ENCODE measurements around the gene KCNK16. TPM values are rescaled to one million over a fixed set of nuclear protein-coding genes. Genes with fewer than 3 reads are reported as not detected.
A peak's percentile ranks its signal among the peaks of the same experiment; 100 is the strongest.

The KCNK16 gene
- total and polyA plus RNA-seq, 2 of the 4 experiments (the other 2 are of a cell fraction) = not detected

DNA sequence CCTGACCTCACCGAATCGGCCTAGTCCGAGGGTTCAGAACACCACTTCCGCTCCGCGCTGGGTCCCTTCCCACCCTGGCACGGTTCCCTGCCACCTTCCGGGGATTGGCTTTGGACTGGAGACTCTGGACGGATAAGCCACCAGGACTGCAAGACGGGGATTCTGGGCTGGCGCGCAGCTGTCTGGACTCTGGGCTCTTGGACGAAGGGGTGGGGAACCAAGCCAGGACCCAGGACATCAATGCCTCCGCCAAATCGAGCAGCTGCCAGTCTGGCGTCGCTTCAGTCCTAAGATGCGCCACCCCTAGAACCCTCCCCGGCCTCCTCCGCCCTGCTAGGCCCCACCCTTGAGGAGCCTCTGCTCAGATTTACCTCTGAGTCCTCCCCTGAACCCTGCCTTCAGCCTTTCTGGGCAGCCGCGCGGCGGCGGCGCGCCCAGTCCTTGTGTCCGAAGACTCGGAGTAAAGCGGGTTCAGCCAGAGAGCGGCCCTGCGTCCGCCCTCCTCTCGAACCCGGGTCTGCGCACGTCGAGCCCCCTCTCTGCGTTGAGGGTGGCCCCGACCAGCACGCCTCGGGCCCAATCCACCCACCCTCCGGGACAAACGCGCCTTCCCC is 9.5 kb downstream of the KCNK16 start:
- H2BK5ac ChIP-seq (ENCODE audit: low read depth, low read length, poor library complexity, severe bottlenecking) = no peak overlapping the region
- no peak overlapping the region for H2AK9ac ChIP-seq (replicated peaks; ENCODE audit: low read depth, low read length, poor library complexity)
- H4K91ac ChIP-seq (ENCODE audit: insufficient read depth, low read depth, low read length) = no peak overlapping the region
- no peak overlapping the region for H4K5ac ChIP-seq (ENCODE audit: low read depth, low read length)
- no peak for ATAC-seq (ENCODE audit: low read depth)
- H3K18ac ChIP-seq (ENCODE audit: low read depth, low read length) = no peak overlapping the region
- no peak for DNase-seq
- H3K27ac ChIP-seq (ENCODE audit: insufficient read depth, low read length) = no peak overlapping the region
- no peak overlapping the region for H3K4me2 ChIP-seq (ENCODE audit: low read depth, low read length)
- peak overlapping the region; percentile 7 for H2AFZ ChIP-seq (replicated peaks; ENCODE audit: low read length, poor library complexity)
- H2BK15ac ChIP-seq (ENCODE audit: low read depth, low read length) = no peak overlapping the region
- H3K9me1 ChIP-seq (ENCODE audit: insufficient read depth, low read length) = no peaks in the 10 kb centered on the region
- ChIA-PET CTCF (no interaction called here), POLR2A (ENCODE audit: unreplicated experiment) (no interaction called here)
- H3K23ac ChIP-seq (ENCODE audit: low read depth, low read length) = no peak overlapping the region
- no peak overlapping the region for H3K4me3 ChIP-seq (ENCODE audit: insufficient read depth, low read depth, low read length)
- dilution Hi-C loops (cut with HindIII; ENCODE audit: low sequenced_read_pairs, unreplicated experiment) (no loop called here), in situ Hi-C loops (cut with MboI; ENCODE audit: low sequenced_read_pairs) (no loop called here), intact Hi-C loops (cut with micrococcal nuclease) (no loop called here)
- H2BK20ac ChIP-seq (ENCODE audit: low read depth, low read length) = no peak overlapping the region
- H3K9me3 ChIP-seq (ENCODE audit: control insufficient read depth, insufficient read depth, low read length) = no peaks in the 10 kb centered on the region
- H2BK120ac ChIP-seq (ENCODE audit: low read depth, low read length) = no peak overlapping the region
- WGBS, 2 experiments (ENCODE audit: extremely low coverage in 2 of 2, insufficient read length in 1 of 2) = 1% methylated on average over 11 of the region's 45 CpGs; no CpG with 5 or more reads in 1 of the 2 experiments
- H3K36me3 ChIP-seq (ENCODE audit: control insufficient read depth, insufficient read depth, low read length) = no peaks in the 10 kb centered on the region
- no peak overlapping the region for H2AK5ac ChIP-seq (ENCODE audit: low read depth, low read length)
- H3K4me1 ChIP-seq (ENCODE audit: control insufficient read depth, insufficient read depth, low read length) = no peaks in the 10 kb centered on the region
- H3K79me1 ChIP-seq (ENCODE audit: low read depth in 1 of 2, low read length in 2 of 2) = no peaks in the 10 kb centered on the region
- H3K56ac ChIP-seq (ENCODE audit: extremely low read depth, insufficient read depth, low read length) = no peak overlapping the region
- H3K14ac ChIP-seq (replicated peaks; ENCODE audit: low read depth, low read length) = no peak overlapping the region
- no peaks in the 10 kb centered on the region for H4K20me1 ChIP-seq (ENCODE audit: insufficient read depth, low read length)
- no TSS peak for BruUV-seq (replicated peaks)
- H3K9ac ChIP-seq (ENCODE audit: low read depth, low read length) = no peak overlapping the region
- H3K4ac ChIP-seq (ENCODE audit: low read depth, low read length) = no peak overlapping the region
- H3K27me3 ChIP-seq (ENCODE audit: control insufficient read depth, insufficient read depth, low read length) = peaks cover 32% of the 10 kb centered on the region; the same call in 1 of the 2 replicates
- no peak overlapping the region for H4K8ac ChIP-seq (ENCODE audit: low read depth in 2 of 2, low read length in 2 of 2)
- no peak for TF ChIP-seq MXI1 (IDR thresholded peaks at IDR 0.05; ENCODE audit: borderline replicate concordance, low read depth, low read length)
- TF ChIP-seq BHLHE40 (IDR thresholded peaks at IDR 0.05; ENCODE audit: low read depth, low read length) = no peak
- TF ChIP-seq RCOR1 (IDR thresholded peaks at IDR 0.05; ENCODE audit: insufficient replicate concordance, low read length) = no peak

Data from IMR-90 (cell line).